MM.1S (cell line): ENCODE results near the gene RAB3A.

Experiments
- CTCF ChIP-seq: fragments of 300-600 bp; sonication (generic); IDR thresholded peaks from 2 replicates; pipeline ENCODE4 v1.5.1; 2016; ENCODE audit warnings: antibody characterized with exemption, low read length, mixed read lengths
- EZH2phosphoT487 ChIP-seq: fragments of 300-600 bp; sonication (generic); IDR thresholded peaks from 2 replicates; pipeline ENCODE4 v1.6.1; 2018; ENCODE audit warnings: antibody characterized with exemption, low read length

DNA sequence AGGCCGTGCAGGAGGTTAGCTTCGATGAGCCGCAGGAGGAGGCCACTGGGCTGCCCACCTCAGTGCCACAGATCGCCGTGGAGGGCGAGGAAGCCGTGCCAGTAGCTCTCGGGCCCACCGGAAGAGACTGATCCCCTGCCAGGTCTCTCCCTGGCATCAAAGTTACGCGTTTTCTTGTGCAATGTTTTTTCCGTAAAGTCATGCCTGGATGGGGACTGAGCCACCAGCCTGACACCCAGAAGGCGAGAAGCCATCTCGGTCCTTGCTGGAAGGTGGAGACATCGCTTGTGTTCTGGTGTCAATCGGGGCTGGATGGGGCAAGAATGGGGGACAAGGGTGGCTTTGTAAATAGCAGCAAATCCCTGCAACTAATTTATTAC is 54.3 kb downstream of the RAB3A start:
- TF ChIP-seq CTCF (no peak), EZH2phosphoT487 (no peak)
